ENCODE measurements around the gene LHX3.

GRCh38 chr9:136218271-136218670, 13.3 kb upstream of the LHX3 start:
- TF ChIP-seq CTCF (IDR thresholded peaks at IDR 0.05 in 8 of 11, conservative IDR thresholded peaks at IDR 0.05 in 3 of 11) (no peak), POLR2A (IDR thresholded peaks at IDR 0.05) (no peak), POLR2AphosphoS5 (IDR thresholded peaks at IDR 0.05) (no peak)
